Erythroblast (primary cell): Measurements from ENCODE around the gene ERC2.

Experiments used
- DNase-seq, 2 experiments: peaks; one replicate each; lab custom pipeline; 2025; lab: John Stamatoyannopoulos, UW
- GATA1 ChIP-seq: IDR thresholded peaks from 2 replicates; pipeline ENCODE4 v1.6.1; 2011; ENCODE audit warnings: low read depth, mild to moderate bottlenecking, control low read depth, low read length, moderate library complexity
- POLR2A ChIP-seq: IDR thresholded peaks from 2 replicates; pipeline ENCODE4 v1.6.1; 2011; ENCODE audit warnings: mild to moderate bottlenecking, low read length

The ERC2 gene

GRCh38 chr3:55959471-55960080 lies 508.7 kb downstream of the ERC2 start:
- no peak for TF ChIP-seq POLR2A
- TF ChIP-seq GATA1: no peak
- no peak for DNase-seq

GRCh38 chr3:55958605-55959004 lies 509.7 kb downstream of the ERC2 start:
- DNase-seq: no peak
- no peak for TF ChIP-seq GATA1
- no peak for TF ChIP-seq POLR2A

DNA sequence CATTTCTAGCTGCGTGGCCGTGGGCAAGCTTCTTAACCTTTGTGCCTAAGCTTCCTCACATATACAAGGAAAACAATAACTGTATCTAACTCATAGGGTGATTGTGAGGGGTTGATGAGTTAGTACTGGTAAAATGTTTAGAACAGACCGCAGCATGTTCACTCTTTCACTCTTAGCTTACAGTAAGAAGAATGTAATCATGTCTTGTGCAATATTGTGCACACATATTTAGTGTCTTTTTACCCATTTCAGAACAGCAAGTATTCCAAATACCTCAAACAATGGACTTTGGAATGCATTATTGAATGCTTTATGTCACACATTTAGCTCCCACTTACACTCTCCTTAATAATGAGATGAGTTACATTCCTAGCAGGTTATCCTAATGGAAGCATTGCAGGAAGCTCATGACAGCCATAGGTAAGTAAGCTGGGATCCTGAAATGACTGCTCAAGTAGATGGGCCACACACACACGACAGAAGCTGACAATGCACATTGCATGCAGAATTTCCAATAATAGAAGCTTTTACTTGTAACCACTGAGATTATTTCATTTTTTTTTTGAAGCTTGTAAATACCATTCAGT lies 512.3 kb downstream of the ERC2 start:
- TF ChIP-seq GATA1: no peak
- TF ChIP-seq POLR2A: no peak
- DNase-seq: no peak

- no peak for TF ChIP-seq POLR2A
- TF ChIP-seq GATA1: no peak
- no peak for DNase-seq
These were observed 516.9 kb downstream of the ERC2 start for GRCh38 chr3:55951388-55951787.

DNA sequence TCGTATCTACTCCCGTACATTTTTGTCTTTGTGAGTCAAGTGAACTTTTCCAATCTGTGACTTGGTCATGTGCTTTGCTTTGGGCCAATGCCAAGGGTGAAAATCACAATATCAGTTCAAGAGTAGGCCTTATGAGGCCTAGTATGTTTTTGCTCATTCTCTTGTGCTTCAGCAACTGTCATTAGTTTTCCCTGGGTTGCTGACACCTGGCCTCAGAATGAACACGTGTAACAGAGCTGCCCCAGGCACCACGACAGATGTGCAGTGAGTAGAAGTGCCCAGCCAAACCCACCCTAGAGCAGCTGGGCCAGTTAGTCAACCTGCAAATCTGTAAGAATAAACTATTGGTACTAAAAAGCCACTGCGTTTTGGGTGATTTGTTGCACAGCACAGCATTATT lies 520.9 kb downstream of the ERC2 start:
- DNase-seq: no peak
- TF ChIP-seq POLR2A (no peak), GATA1 (no peak)

DNA sequence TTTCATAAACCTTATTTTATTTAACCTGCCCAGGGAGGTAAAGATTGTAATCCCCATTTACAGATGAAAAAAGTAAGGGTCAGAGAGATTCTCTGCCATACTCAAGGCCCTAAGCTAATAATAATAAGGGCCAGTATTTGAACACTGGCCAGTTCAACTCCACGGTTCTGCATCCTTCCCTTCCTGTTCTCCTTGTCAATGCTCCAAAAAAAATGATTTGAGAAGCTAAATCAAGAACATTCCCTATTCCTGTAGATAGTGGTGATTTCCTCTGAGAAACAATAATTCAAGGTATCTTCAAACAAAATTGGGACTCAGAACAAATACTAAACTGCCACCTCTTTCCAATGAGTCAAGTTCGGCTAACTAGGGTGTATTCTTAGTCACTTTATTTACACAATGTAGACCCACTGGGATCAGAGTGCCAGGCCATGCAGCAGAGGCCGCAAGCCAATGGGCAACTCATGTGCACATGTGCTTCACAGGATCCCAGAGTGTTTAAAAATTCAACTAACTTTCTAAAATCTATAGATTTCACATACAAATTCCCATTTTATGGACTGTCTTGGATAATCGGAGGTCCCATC lies 521.6 kb downstream of the ERC2 start:
- no peak for TF ChIP-seq GATA1
- TF ChIP-seq POLR2A: no peak
- DNase-seq: no peak

DNA sequence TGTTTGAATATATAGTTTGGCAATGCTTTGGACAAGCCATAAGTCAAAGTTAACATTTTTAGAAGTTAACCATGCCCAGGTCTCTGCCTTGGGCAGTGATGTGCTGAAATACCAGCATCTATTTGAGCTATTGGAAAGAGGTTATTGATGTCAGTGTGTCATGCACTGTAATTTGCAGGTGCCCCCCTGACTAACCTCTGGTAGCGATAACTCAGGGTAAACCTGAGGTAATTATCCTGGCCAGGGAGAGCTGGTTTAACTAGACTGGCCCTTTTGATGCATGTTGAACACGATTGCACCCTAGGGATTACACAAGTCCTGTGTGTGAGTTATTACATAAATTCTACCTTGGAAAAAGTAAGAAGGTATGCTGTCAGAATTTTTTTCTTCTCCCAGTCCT lies 525.4 kb downstream of the ERC2 start:
- TF ChIP-seq POLR2A (no peak), GATA1 (no peak)
- no peak for DNase-seq

- no peak for DNase-seq
- TF ChIP-seq GATA1 (no peak), POLR2A (no peak)
These were observed 529.0 kb downstream of the ERC2 start for GRCh38 chr3:55939287-55939686.

GRCh38 chr3:55937301-55937700 lies 531.0 kb downstream of the ERC2 start:
- no peak for DNase-seq
- TF ChIP-seq GATA1 (no peak), POLR2A (no peak)

- no peak for DNase-seq
- TF ChIP-seq POLR2A (no peak), GATA1 (no peak)
These were observed 531.7 kb downstream of the ERC2 start for GRCh38 chr3:55936549-55937052.

GRCh38 chr3:55935241-55935640 lies 533.0 kb downstream of the ERC2 start:
- no peak for DNase-seq
- TF ChIP-seq POLR2A (no peak), GATA1 (no peak)

DNA sequence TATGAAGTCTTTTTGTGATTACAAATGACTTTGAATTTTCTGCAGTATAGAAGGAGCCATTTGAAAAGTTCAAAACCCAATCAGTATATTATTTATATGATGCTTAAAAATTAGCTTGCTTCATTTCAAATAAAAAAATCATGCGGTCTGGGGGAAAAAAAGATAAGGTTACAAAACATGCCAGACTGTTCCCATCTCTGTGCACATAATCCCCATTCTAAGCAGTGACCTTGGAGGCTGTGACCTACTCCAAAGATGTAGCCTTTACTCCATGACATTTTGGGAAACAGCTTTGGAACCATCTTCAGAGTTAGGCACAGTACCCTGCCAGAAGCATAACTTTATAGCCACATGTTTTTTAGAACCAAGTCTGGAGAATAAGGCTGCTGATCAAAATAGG lies 533.5 kb downstream of the ERC2 start:
- no peak for DNase-seq
- TF ChIP-seq POLR2A (no peak), GATA1 (no peak)

DNA sequence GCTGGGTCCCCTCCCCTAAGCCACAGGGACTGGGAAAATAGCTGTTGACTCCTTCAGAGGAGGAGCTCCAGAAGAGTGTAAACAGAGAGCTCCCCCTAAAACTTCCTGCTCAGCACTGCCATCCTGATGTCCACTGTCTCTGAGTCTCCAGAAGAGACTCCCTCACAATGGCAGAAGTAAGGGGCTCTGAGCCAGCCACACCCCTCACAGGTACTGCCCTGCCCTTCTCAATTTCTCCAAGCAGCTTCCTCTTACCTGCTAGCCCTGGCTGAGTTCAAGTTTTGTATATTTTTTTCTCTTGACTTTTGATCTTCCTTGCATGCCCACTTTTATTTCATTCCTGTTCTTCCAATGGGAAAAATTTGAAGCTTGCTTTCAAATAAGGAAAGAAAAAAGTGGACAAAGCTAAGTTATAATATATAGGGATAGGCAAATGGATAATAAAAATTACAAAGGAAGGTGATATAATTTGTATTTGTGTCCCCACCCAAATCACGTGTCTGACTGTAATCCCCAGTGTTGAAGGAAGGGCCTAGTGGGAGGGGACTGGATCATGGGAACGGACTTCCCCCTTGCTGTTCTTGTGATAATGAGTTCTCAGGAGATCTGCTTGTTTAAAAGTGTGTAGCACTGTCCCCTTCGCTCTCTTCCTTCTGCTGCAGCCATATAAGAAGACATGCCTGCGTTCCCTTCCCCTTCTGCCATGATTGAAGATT lies 539.0 kb downstream of the ERC2 start:
- DNase-seq: no peak
- TF ChIP-seq POLR2A (no peak), GATA1 (no peak)

DNA sequence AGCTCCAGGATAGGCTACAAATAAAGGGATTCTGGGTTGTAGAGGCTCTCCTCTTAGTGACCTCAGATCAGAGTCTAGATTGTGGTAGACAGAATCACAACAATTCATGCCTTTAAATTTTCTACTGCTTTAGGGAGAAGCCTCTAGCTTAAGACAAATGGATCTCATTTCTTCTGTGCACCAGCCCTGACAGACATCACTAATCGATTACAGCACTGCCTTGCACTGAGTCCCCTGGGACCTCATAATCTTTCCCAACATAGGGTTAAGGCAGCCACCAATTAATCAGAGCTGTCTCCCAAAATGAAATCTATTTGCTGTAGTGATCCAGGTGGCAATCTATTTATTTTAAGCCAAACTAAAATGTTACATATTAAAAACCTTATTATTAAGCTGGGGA lies 544.6 kb downstream of the ERC2 start:
- DNase-seq: no peak
- TF ChIP-seq POLR2A (no peak), GATA1 (no peak)
